Measurements from ENCODE around the gene GPR179. TPM values are rescaled to one million over a fixed set of nuclear protein-coding genes. Genes with fewer than 3 reads are reported as not detected.

The GPR179 gene
- total RNA-seq, 2 donors from 2014 or later = 0.42 TPM; not detected in 1

- H3K27me3 ChIP-seq (replicated peaks; ENCODE audit: insufficient read depth) = no peaks in the 10 kb centered on the region
- H3K4me1 ChIP-seq (ENCODE audit: control insufficient read depth in 1 of 2, low read depth in 2 of 2) = no peaks in the 10 kb centered on the region
- peaks cover 5% of the 10 kb centered on the region for H3K36me3 ChIP-seq
- H3K4me3 ChIP-seq = no peak overlapping the region
- no peaks in the 10 kb centered on the region for H3K9me3 ChIP-seq
- no peak for TF ChIP-seq CTCF (IDR thresholded peaks at IDR 0.05)
- DNase-seq (ENCODE audit: low spot score) = no peak
- ATAC-seq (ENCODE audit: insufficient number of reproducible peaks, low FRiP score, low read depth) = no peak
- H3K27ac ChIP-seq = no peak overlapping the region
Observed at GRCh38 chr17:38326996-38327792, 16.6 kb downstream of the GPR179 start.

- H3K27ac ChIP-seq = no peak overlapping the region
- no peak for ATAC-seq (ENCODE audit: insufficient number of reproducible peaks, low FRiP score, low read depth)
- H3K9me3 ChIP-seq = no peaks in the 10 kb centered on the region
- H3K27me3 ChIP-seq (replicated peaks; ENCODE audit: insufficient read depth) = no peaks in the 10 kb centered on the region
- H3K4me3 ChIP-seq = no peak overlapping the region
- no peak for DNase-seq (ENCODE audit: low spot score)
- H3K36me3 ChIP-seq = peaks cover 5% of the 10 kb centered on the region
- TF ChIP-seq CTCF (IDR thresholded peaks at IDR 0.05) = no peak
- H3K4me1 ChIP-seq (ENCODE audit: control insufficient read depth in 1 of 2, low read depth in 2 of 2) = no peaks in the 10 kb centered on the region
Observed at GRCh38 chr17:38325221-38325851, 18.4 kb downstream of the GPR179 start.

- DNase-seq (ENCODE audit: low spot score) (no peak), ATAC-seq (ENCODE audit: insufficient number of reproducible peaks, low FRiP score, low read depth) (no peak)
- H3K4me3 ChIP-seq = no peak overlapping the region
Observed at GRCh38 chr17:38324772-38325171, 19.0 kb downstream of the GPR179 start.

GRCh38 chr17:38324141-38324697 is 19.5 kb downstream of the GPR179 start:
- ATAC-seq (ENCODE audit: insufficient number of reproducible peaks, low FRiP score, low read depth) = no peak
- H3K4me3 ChIP-seq = no peak overlapping the region
- no peaks in the 10 kb centered on the region for H3K4me1 ChIP-seq (ENCODE audit: control insufficient read depth in 1 of 2, low read depth in 2 of 2)
- no peaks in the 10 kb centered on the region for H3K9me3 ChIP-seq
- no peak overlapping the region for H3K27ac ChIP-seq
- no peak for DNase-seq (ENCODE audit: low spot score)
- peaks cover 8% of the 10 kb centered on the region for H3K36me3 ChIP-seq
- H3K27me3 ChIP-seq (replicated peaks; ENCODE audit: insufficient read depth) = no peaks in the 10 kb centered on the region
- TF ChIP-seq CTCF (IDR thresholded peaks at IDR 0.05) = no peak

More at GRCh38 chr17:38324772-38325171, 19.0 kb downstream of the GPR179 start:
- Histone ChIP-seq H3K27ac (no peak overlapping the region), H3K27me3 (replicated peaks; ENCODE audit: insufficient read depth) (no peaks in the 10 kb centered on the region), H3K4me1 (ENCODE audit: control insufficient read depth in 1 of 2, low read depth in 2 of 2) (no peaks in the 10 kb centered on the region), H3K36me3 (peaks cover 5% of the 10 kb centered on the region), H3K9me3 (no peaks in the 10 kb centered on the region)
- TF ChIP-seq CTCF (IDR thresholded peaks at IDR 0.05) = no peak

GRCh38 chr17:38322897-38323296 is 20.9 kb downstream of the GPR179 start:
- no peak overlapping the region for H3K4me3 ChIP-seq
- H3K27ac ChIP-seq = no peak overlapping the region
- no peak for TF ChIP-seq CTCF (IDR thresholded peaks at IDR 0.05)
- peaks cover 9% of the 10 kb centered on the region for H3K36me3 ChIP-seq
- no peaks in the 10 kb centered on the region for H3K9me3 ChIP-seq
- no peaks in the 10 kb centered on the region for H3K27me3 ChIP-seq (replicated peaks; ENCODE audit: insufficient read depth)
- no peak for ATAC-seq (ENCODE audit: insufficient number of reproducible peaks, low FRiP score, low read depth)
- no peak for DNase-seq (ENCODE audit: low spot score)
- H3K4me1 ChIP-seq (ENCODE audit: control insufficient read depth in 1 of 2, low read depth in 2 of 2) = no peaks in the 10 kb centered on the region
